ENCODE measurements around the gene LMX1A. TPM values are rescaled to one million over a fixed set of nuclear protein-coding genes. Genes with fewer than 3 reads are reported as not detected.

LMX1A gene
- total and polyA plus RNA-seq, 2 donors (not counting 1 experiment from before 2014, with no cell fraction given): not detected

- H3K79me2 ChIP-seq (ENCODE audit: control insufficient read depth, insufficient read depth, low read length): no peaks in the 10 kb centered on the region
- no peak overlapping the region for H3K4me3 ChIP-seq (ENCODE audit: control extremely low read depth in 1 of 5, extremely low read depth in 1 of 5, insufficient read depth in 1 of 5, low read depth in 2 of 5, low read length in 4 of 5)
- no peak overlapping the region for H3K27ac Mint-ChIP-seq
- no peaks in the 10 kb centered on the region for H3K4me1 Mint-ChIP-seq
- no peak overlapping the region for H3K4me3 Mint-ChIP-seq
- peaks cover 2% of the 10 kb centered on the region for H3K9me3 Mint-ChIP-seq (ENCODE audit: insufficient read depth)
- ChIA-PET CTCF (no interaction called here), POLR2A (no interaction called here)
- H3K27me3 Mint-ChIP-seq: peaks cover under 1% of the 10 kb centered on the region
- H2AFZ ChIP-seq (ENCODE audit: insufficient read depth, low read depth, low read length, poor library complexity, severe bottlenecking): no peak overlapping the region
- no peaks in the 10 kb centered on the region for H4K20me1 ChIP-seq (ENCODE audit: control insufficient read depth, insufficient read depth, low read length, poor library complexity, severe bottlenecking)
- no peaks in the 10 kb centered on the region for H3K4me1 ChIP-seq (ENCODE audit: control insufficient read depth in 2 of 2, insufficient read depth in 2 of 2, low read length in 2 of 2)
- no peak for DNase-seq
- intact Hi-C loops (cut with micrococcal nuclease): no loop called here
- no peak for ATAC-seq (ENCODE audit: low read depth)
- H3K27ac ChIP-seq (ENCODE audit: low read length in 2 of 2): no peak overlapping the region
- TF ChIP-seq EZH2 (IDR thresholded peaks at IDR 0.05; ENCODE audit: borderline replicate concordance, insufficient read depth, low read depth, low read length, poor library complexity, severe bottlenecking) (no peak), CTCF (IDR thresholded peaks at IDR 0.05) (no peak)
- no CpG with 5 or more reads among the region's 2 CpGs for WGBS (ENCODE audit: insufficient coverage)
- no peak overlapping the region for H3K9ac ChIP-seq (ENCODE audit: low read length)
- no peaks in the 10 kb centered on the region for H3K27me3 ChIP-seq (replicated peaks in 1 of 4; ENCODE audit: control extremely low read depth in 1 of 4, control insufficient read depth in 3 of 4, insufficient read depth in 4 of 4, low read length in 3 of 4)
- no peak overlapping the region for H3K4me2 ChIP-seq (replicated peaks; ENCODE audit: low read depth, low read length, poor library complexity, severe bottlenecking)
- H3K9me3 ChIP-seq (ENCODE audit: control extremely low read depth in 1 of 3, control insufficient read depth in 2 of 3, insufficient read depth in 1 of 3, low read length in 2 of 3): peaks cover 0 to 8% (median 0%) of the 10 kb centered on the region in 3 donors
- no peaks in the 10 kb centered on the region for H3K36me3 ChIP-seq (replicated peaks in 1 of 2; ENCODE audit: control extremely low read depth in 1 of 2, control insufficient read depth in 1 of 2, extremely low read depth in 1 of 2, insufficient read depth in 2 of 2, low read length in 1 of 2)
Observed at GRCh38 chr1:165189011-165189410, 167.5 kb downstream of the LMX1A start.

- H3K36me3 ChIP-seq (replicated peaks in 1 of 2; ENCODE audit: control extremely low read depth in 1 of 2, control insufficient read depth in 1 of 2, extremely low read depth in 1 of 2, insufficient read depth in 2 of 2, low read length in 1 of 2): no peaks in the 10 kb centered on the region
- no peaks in the 10 kb centered on the region for H4K20me1 ChIP-seq (ENCODE audit: control insufficient read depth, insufficient read depth, low read length, poor library complexity, severe bottlenecking)
- no peaks in the 10 kb centered on the region for H3K27me3 Mint-ChIP-seq
- ChIA-PET CTCF (no interaction called here), POLR2A (no interaction called here)
- ATAC-seq (ENCODE audit: low read depth) (no peak), DNase-seq (no peak)
- no peak overlapping the region for H3K4me3 ChIP-seq (ENCODE audit: control extremely low read depth in 1 of 5, extremely low read depth in 1 of 5, insufficient read depth in 1 of 5, low read depth in 2 of 5, low read length in 4 of 5)
- H3K27me3 ChIP-seq (replicated peaks in 1 of 4; ENCODE audit: control extremely low read depth in 1 of 4, control insufficient read depth in 3 of 4, insufficient read depth in 4 of 4, low read length in 3 of 4): no peaks in the 10 kb centered on the region
- H3K9me3 Mint-ChIP-seq (ENCODE audit: insufficient read depth): peaks cover 2% of the 10 kb centered on the region
- intact Hi-C loops (cut with micrococcal nuclease): no loop called here
- H3K79me2 ChIP-seq (ENCODE audit: control insufficient read depth, insufficient read depth, low read length): no peaks in the 10 kb centered on the region
- 63% methylated on average over 2 of the region's 3 CpGs for WGBS (ENCODE audit: insufficient coverage)
- no peak overlapping the region for H3K27ac ChIP-seq (ENCODE audit: low read length in 2 of 2)
- H3K27ac Mint-ChIP-seq: no peak overlapping the region
- peaks cover 0 to 16% (median 0%) of the 10 kb centered on the region in 3 donors for H3K9me3 ChIP-seq (ENCODE audit: control extremely low read depth in 1 of 3, control insufficient read depth in 2 of 3, insufficient read depth in 1 of 3, low read length in 2 of 3)
- H3K4me2 ChIP-seq (replicated peaks; ENCODE audit: low read depth, low read length, poor library complexity, severe bottlenecking): no peak overlapping the region
- no peaks in the 10 kb centered on the region for H3K4me1 ChIP-seq (ENCODE audit: control insufficient read depth in 2 of 2, insufficient read depth in 2 of 2, low read length in 2 of 2)
- H3K4me3 Mint-ChIP-seq: no peak overlapping the region
- no peaks in the 10 kb centered on the region for H3K4me1 Mint-ChIP-seq
- no peak overlapping the region for H3K9ac ChIP-seq (ENCODE audit: low read length)
- no peak for TF ChIP-seq EZH2 (IDR thresholded peaks at IDR 0.05; ENCODE audit: borderline replicate concordance, insufficient read depth, low read depth, low read length, poor library complexity, severe bottlenecking)
- no peak for TF ChIP-seq CTCF (IDR thresholded peaks at IDR 0.05)
- no peak overlapping the region for H2AFZ ChIP-seq (ENCODE audit: insufficient read depth, low read depth, low read length, poor library complexity, severe bottlenecking)
Observed at GRCh38 chr1:165187031-165188009, 169.2 kb downstream of the LMX1A start.

Data from B cell (primary cell).